ENCODE data around the gene DRD4. TPM values are rescaled to one million over a fixed set of nuclear protein-coding genes. Genes with fewer than 3 reads are reported as not detected.

Gene DRD4
- total RNA-seq, 1 donor from 2014 or later: 0.34 TPM

DNA sequence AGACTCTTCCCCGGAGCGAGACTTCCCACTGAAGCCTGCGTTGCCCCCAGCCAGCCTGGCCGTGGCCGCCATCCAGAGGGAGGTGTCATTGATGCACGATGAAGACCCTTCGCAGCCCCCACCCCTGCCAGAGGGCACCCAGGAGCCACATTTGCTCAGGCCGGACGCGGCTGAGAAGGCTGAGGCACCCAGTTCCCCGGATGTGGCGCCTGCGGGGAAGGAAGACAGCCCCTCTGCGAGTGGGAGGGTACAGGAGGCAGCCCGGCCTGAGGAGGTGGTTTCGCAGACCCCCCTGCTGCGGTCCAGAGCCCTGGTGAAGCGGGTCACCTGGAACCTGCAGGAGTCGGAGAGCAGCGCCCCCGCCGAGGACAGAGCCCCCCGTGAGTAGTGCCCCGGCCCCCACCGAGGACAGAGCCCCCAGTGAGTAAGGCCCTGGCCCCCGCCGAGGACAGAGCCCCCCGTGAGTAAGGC lies 27.7 kb upstream of the DRD4 start:
- intact Hi-C loops (cut with micrococcal nuclease): no loop called here

DNA sequence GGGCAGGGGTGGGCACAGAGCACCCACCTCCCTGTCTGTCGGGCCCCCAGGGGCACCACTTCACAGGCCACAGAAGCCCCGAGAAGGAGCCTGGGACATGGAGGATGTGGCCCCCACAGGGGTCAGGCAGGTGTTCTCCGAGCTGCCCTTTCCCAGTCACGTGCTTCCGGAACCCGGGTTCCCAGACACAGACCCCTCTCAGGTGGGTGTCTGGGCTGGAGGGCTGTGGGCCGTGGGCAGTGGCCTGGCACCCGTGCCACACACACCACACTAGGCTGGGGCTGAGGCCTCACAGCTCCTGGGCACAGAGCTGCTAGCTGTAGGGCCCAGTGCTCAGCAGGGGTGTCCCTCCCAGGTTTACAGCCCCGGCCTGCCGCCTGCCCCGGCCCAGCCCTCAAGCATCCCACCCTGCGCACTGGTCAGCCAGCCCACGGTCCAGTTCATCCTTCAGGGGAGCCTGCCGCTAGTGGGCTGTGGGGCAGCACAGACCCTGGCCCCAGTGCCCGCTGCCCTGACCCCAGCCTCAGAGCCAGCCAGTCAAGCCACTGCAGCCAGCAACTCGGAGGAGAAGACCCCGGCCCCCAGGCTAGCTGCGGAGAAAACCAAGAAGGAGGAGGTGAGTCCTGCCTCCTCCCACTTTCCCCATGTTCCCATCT lies 26.8 kb upstream of the DRD4 start:
- intact Hi-C loops (cut with micrococcal nuclease): no loop called here

DNA sequence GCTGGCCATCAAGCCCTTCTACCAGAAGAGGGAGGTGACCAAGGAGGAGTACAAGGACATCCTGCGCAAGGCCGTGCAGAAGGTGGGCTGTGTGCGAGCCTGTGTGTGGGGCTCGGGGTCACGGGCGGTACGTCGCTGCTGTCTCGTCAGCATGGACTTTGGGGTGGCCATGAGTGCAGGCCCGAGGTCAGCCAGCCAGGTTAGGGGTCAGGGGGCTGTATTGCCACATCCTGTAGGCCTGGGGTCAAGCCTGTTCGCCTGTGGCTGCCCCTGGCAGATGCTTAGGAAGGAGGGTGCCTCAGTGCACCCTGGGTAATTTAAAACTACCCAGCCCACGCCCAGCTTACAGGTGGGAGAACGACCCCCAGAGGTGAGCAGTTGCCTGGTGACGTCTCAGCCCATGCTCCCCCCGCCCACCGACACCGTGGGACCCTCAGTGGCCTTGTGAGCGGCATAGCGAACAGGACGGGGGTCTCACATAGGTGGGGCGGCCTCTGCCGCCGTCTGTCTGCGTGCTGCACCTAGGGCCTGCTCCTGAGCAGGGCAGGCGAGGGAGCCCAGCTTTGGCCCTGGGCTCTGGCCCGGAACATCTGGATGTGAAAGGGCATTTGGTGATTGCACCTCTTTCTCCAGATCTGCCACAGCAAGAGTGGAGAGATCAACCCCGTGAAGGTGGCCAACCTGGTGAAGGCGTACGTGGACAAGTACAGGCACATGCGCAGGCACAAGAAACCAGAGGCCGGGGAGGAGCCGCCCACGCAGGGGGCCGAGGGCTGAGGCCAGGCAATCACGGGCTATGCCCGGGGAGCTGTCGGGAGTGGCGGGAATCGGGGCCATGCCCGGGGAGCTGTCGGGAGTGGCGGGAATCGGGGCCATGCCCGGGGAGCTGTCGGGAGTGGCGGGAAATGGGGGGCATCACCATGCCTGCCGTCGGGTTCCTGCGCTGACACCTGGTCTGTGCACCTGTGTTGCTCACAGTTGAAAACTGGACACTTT lies 25.8 kb upstream of the DRD4 start:
- intact Hi-C loops (cut with micrococcal nuclease): no loop called here

DNA sequence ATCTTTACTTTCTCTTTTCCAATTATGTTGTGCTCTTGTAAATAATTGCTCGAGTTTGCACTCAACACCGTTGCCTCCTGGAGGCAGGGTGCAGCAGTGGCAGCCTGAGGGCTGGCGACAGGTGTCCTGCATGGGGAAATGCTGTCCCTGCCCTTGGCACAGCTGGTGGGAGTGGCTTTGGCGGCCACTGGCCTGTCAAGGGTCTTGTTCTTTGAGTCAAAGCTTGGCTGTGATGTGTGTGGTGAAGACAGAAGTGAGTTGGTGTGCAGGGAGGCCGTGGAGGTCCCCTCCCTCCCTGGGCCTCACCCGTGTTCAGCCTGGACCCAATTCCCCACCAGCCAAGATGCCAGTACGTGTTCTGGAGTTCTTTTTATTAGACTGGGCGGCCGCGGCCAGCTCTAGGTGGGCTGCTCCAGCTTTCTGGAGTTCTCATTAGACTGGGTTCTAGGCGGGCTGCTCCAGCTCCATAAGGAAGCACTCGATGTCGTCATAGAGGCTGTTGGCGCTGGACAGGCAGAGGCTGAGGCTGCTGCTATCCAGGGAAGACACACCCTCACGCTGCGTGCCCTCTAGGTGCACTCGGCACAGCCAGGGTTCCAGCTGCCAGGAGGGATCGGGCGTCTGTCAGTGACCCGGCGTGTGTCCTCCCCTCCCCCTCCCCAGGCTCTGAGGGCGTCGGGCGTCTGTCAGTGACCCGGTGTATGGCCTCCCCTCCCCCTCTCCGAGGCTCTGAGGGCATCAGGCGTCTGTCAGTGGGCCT lies 24.7 kb upstream of the DRD4 start:
- intact Hi-C loops (cut with micrococcal nuclease): no loop called here

DNA sequence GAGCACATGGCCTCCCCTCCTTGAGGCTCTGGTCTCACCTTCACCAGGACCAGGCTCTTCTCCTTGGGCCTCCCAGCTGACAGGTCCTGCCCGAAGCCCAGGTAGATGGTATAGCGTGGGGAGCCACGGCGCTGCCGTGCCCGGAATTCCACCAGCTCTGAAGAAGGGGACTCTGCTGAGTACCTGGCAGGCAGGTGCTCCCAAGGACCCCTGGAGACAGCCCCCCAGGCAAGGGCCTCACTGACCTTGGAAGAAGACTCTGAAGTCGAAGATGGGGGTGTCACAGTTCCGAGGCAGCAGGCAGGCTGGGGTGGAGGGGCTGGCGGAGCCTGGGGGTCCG lies 24.1 kb upstream of the DRD4 start:
- intact Hi-C loops (cut with micrococcal nuclease): no loop called here

DNA sequence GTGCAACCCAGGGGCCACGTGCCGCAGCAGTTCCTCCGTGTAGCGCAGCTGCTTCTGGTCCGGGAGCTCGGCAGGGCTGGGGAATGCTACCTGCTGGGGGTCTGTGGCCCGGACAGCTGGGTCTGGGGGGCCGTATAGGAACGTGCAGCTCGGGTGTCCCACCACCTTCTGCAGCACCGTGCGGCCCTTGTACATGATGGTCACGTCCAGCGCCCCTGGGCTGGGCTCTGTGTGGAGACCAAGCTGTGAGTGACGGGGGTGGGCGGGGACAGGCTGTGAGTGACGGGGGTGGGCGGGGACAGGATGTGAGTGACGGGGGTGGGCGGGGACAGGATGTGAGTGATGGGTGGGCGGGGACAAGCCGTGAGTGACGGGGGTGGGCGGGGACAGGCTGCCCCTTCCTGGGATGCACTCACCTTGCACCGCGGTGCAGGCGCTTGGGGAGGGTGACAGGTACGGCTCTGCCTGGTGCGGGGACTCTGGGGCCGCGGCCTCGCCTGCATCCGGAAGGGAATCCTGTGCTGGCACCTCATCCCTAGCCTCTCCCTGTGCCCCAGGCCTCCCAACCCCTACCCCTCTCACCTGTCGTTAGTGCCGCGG lies 23.6 kb upstream of the DRD4 start:
- intact Hi-C loops (cut with micrococcal nuclease): no loop called here

DNA sequence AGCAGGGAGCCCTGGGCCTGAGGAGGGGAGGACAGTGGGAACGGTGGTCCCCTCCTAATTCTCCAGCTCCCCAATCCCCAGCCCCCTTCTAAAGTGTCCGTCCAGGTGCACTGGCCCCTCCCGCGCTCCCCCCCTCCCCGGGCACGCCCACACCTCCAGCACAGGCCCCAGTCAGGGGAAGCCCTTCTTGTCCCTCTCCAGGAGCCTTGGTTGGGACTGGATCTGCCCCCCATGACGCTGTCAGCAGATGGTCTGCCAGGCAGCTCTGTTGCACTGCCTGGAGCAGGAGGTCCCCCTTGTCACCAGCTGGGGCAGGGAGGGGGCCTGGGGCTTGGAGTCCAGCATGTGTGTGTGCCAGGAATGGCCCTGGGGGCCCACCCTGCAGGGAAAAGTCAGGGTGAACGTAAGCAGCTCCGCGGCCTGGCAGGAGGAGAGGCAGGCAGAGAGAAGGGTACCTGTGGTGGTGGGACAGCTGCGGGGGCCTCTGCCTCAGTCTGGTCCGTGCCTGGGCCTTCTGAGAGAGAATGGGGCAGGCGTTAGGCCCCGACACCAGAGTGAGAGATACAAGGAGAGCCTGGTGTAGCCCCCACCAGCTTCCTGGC lies 22.9 kb upstream of the DRD4 start:
- intact Hi-C loops (cut with micrococcal nuclease): loop anchor here (2.0 kb wide), 1 partner anchor 133 kb away; the partner anchor contains the start of gene TALDO1

DNA sequence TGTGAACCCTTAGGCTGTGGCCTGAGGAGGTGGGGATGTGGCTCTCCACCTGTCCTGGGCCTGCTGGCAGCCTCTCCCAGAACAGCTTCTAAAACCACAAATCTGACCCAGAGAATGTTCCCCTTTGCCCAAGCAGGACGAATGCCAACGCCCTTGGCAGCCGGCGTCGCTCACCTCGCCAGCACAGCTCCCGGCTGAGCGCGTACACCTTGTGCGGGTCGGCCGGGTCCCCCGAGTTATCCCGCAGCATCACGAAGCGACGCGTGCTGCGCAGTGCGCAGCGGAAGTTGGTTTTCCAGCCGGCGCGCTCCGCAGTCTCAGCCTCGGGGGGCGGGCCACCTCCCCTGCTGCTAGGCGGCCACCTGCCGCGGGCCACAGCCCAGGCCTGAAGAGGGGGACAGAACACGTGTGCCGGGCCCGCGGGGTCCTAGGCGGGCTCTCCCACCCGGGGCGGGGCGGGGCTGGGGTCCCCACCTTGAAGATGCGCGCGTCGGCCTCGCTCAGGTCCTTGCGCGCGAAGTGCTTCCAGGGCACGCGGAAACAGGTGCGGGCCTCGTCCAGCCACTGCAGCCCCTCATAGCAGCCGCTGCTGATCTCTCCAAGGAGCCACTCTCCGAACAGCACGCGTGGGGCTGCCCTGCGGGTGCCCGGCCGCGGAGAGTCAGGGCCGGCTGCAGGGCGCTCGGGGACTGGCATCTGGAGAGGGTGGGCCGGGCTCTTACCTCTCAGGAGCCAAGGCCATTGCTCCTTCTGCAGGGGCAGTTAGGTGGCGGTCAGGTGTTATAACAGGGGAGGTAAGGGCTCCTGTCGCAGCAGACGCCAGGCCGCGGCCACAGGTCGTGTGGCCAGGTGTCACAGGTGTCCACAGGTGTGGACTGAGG lies 22.2 kb upstream of the DRD4 start:
- intact Hi-C loops (cut with micrococcal nuclease): loop anchor here (1.0 to 2.0 kb wide), 2 partner anchors 80 to 132 kb away; partner anchors contain the start of genes DEAF1, TALDO1 and TMEM80

DNA sequence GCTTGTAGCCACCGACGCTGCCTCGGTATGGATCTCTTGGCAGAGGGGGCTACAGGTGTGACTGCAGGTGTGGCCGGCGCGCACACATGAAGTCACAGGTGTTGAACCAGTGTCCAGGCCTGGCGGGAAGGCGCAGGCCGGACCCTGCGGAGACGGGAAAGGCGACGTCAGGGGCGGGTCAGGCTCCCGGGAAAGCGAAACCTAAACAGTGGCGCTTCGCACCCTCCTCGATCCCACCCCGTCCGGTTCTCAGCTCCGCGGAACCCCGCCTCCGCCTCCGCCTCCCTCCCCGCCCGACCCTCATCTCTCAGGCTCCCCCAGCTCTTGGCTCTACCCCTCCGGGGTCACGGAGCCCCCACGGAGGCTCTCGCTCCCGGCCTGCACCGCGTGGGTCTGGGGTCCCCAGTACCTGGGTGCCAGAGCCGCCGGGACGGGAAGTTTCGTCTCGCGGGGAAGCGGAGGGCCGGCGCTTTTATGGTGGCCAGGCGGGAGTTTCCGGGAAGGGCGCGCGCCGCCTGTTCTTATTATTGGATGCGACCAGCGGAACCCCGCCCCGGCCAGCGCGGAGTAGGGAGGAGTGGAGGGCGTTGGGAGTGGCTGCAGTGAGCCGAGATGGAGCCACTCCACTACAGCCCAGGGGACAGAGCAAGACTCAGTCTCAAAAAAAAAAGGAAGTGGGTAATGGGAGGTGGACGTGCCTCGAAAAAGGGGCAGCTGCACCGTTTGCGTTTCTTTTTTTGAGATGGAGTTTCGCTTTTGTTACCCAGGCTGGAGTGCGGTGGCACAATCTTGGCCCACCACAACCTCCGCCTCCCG lies 21.4 kb upstream of the DRD4 start, which contains the start of gene IRF7:
IRF7 (minus strand) TSS at position 447 of the 816 bp plus-strand sequence. CDS start 586 bp downstream, outside the sequence.
- intact Hi-C loops (cut with micrococcal nuclease): loop anchor here (1.0 to 2.0 kb wide), 9 partner anchors 27 to 181 kb away; partner anchors contain the start of genes DEAF1, HRAS, LMNTD2 and PHRF1

DNA sequence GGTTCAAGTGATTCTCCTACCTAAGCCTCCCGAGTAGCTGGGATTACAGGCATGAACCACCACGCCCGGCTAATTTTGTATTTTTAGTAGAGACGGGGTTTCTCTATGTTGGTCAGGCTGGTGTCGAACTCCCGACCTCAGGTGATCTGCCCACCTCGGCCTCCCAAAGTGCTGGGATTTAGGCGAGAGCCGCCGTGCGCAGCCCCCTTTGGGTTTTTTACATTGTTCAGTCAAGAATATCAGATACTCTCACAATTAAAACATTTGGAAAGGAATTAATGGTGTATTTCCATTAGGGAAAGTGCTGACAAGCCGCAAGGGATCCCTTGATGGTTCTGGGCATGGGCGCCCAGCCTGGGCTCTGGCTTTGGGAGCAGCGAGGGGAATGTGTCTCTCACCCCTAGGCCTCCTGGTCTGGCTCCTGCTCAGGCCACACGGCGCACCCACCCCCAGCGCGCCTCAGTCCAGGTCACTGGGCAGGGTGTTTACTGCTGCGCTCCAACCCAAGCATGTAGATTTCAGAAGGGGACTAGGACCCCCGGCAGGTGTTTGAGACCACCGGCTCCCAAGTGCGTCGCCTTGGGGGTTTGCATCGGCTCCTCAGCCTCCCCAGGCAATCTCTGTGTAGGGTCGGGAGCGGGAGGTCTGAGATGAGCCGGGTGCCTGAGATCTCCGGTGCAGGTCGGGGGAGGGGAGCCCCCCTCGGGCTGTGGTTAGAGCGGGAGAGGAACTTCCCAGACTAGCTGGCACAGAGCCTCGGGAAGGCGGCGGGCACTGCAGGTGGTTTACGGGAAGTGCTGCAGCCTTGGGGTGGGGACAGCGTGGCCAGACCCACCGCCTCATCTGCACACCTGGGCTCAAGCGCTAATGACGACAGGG lies 20.5 kb upstream of the DRD4 start:
- intact Hi-C loops (cut with micrococcal nuclease): loop anchor here (1.0 to 2.0 kb wide), 7 partner anchors 28 to 180 kb away; partner anchors contain the start of genes HRAS, LMNTD2, PHRF1 and RASSF7

DNA sequence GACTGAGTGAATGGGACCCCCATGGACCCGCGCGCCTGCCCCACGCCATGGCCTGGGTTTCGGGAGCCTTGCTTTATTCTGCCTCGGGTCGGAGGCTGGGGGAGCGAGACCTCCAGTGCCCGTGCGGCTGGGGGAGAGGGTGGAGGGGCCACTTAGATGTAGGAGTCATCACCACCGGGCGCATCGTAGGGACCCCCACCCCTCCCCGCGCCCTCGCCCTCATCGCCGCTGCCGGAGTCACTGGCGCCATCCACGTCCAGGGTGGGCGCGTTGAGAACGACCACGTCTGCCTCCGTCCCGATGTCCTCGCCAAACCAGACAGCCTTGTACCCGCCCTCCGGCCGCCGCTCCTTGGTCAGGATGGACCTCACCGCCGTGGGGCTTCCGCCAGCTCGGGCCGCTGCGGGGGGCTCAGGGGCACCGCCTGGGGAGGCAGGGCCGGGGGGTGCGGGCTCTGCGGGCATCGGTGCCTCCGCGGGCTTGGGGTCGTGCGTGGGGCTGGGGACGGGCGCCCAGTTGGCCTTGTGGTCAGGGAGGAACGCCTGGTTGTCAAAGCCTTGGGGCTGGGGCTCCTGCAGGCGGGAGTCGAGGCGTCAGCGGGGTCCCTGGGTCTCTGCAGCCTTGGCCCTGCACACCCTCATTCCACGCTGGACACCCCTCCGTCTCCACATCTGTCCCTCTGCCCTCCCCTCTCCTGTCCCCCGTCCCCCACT lies 19.7 kb upstream of the DRD4 start:
- intact Hi-C loops (cut with micrococcal nuclease): loop anchor here (2.0 kb wide), 1 partner anchor 179 kb away; no protein-coding TSS in a partner anchor

DNA sequence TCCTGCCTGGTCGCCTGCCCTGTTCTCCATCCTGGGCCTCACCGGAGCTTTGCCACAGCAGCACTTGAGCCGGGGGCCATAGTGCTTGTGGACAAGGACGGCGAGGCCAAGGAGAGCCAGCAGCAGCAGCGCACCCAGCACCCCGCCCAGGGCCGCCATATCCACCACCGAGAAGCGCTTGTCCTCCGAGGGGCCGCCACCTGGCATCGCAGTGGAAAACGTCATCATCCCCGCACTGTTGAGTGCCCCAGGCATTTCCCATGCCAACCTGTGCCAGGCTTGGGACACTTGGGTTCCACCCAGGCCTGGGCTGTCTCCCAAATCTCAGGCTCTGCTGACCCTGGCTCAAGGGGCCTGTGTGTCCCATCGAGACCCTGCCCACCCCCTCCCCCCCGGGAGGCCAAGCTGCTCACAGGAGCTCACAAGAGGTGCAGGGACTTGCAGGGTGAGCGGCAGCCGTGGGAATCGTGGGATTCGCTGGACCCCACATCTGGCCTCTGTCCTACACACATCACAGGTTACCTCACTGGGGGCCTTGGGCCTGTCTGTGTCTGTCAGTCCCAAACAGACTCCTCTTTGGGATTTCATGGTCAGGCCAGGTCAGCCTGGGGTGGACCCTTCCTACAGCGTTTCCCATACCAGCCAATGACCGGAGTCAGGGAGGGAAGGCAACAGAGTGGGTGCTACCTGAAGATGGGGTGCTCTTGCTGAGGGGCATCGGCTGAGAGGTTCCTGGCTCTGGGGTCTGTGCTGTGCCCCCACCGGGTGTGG lies 19.0 kb upstream of the DRD4 start:
- intact Hi-C loops (cut with micrococcal nuclease): loop anchor here (2.0 kb wide), 1 partner anchor 179 kb away; no protein-coding TSS in a partner anchor

DNA sequence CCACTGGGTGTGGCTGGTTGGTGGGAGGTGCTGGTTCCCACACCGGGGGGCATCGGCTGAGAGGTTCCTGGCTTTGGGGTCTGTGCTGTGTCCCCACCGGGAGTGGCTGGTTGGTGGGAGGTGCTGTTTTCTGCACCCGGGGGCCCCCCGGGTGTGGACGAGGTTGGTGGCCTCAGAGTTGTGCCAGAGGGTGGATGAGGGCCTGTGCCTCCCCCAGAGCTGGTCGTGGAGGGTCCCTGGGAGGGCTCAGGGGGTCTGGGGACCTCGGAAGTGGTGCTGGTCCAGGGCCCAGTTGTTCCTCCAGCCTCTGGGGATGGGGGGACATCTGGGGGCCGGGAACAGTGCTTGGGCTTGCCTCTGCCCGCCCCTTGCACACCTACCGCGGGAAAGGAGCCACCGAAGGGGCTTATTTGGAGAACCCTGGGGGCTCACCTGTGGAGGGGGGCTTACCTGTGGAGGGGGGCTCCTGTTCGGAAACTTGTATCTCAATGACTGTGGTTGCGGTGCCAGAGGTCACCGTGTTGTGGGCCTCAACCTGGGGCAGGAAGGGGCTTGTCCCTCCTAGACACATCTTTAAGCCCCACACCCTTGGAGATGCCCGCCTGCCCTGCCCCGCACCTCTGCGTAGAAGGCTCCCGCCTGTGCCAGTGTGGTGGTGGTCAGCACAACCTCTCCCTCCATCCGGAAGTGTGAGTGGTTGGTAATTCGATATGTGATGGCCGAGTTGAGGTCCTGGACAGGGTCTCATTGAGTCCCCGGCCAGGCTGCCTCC lies 18.0 kb upstream of the DRD4 start:
- intact Hi-C loops (cut with micrococcal nuclease): no loop called here

DNA sequence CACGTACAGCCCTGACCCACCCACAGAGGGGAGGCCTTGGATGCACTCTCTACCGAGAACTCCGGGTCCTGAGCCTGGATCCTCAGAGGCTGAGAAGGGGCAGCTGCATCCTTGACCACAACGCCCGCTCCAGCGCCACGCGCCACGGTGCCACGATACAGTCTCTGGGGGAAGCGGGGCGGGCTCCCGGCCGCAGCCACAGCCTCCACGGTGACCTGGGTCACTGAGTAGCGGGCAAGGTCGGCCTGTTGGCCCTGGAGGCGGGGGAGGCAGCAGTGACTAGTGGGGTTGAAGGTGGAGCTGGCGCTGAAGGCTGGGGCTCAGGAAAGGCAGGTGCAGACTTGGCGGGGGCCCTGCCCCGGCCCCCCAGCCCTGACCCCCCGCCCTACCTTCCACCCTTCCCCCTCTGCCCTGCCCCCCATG lies 17.4 kb upstream of the DRD4 start:
- intact Hi-C loops (cut with micrococcal nuclease): no loop called here

DNA sequence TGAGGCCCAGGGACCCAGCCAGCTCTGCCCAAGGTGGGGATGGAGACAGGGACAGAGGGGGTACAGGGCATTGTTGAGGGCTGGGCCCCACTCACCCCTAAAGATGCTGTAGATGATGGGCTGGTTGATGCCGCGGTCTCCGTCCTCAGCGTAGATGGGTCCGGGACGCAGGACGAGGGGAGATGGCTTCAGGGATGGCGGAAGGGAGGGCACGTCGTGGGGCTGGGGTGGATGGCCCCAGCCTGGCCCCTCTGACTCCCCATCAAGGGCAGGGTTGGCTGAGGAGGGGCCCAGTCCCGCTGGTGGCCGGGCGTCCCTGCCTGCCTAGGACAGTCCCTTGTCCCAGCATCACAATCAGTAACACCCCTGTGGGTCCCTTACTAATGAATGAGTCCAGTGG lies 16.9 kb upstream of the DRD4 start:
- intact Hi-C loops (cut with micrococcal nuclease): no loop called here

Data from T-helper 1 cell treated with Interleukin-12 subunit alpha and Interleukin-12 subunit beta and Interleukin-4 antibody, amounts not matched to agents 30 ng/mL and 1 ng/mL, for 36 hours (primary cell).